NB4 (cell line): ENCODE measurements around the gene CYP8B1.

Source experiments
- TF ChIP-seq, protein P1 (sequence below): IDR thresholded peaks from one replicate; pipeline ENCODE4 v1.5.1; 2012; ENCODE audit warnings: low read depth, low read length
- TF ChIP-seq, protein P2 (sequence below): IDR thresholded peaks from 2 replicates; pipeline ENCODE4 v1.6.1; 2011; ENCODE audit warnings: low read depth, low read length

DNA sequence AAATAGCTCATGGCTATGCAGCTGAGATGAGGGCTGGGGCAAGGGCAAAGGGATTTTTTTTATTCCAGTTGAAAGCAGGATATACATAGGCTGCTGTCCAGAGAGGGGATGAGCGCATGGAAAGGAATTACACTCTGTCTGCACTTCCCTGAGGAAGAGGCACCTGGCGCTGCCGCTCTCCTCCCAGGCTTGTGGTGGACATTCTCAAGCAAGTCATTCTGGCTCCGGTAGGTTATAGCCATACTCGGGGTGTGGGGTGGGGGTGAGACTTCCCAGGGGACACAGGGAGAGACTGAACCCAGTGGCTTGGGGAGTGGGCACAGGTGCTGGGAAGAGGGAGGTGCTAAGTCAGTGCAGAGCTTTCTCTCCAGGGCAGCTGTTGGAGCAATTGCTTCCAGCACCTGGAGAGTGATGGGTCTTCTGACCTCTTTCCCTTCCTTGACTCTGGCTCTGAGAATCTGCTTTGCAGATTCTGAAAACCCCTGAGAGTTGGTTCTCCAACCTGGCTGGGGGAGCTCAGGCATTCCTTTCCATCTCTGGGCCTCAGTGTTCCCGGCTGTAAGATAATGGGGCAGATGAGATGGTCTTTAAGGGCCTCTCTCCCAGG lies 24.3 kb downstream of the CYP8B1 start:
- TF ChIP-seq, protein P1, sequence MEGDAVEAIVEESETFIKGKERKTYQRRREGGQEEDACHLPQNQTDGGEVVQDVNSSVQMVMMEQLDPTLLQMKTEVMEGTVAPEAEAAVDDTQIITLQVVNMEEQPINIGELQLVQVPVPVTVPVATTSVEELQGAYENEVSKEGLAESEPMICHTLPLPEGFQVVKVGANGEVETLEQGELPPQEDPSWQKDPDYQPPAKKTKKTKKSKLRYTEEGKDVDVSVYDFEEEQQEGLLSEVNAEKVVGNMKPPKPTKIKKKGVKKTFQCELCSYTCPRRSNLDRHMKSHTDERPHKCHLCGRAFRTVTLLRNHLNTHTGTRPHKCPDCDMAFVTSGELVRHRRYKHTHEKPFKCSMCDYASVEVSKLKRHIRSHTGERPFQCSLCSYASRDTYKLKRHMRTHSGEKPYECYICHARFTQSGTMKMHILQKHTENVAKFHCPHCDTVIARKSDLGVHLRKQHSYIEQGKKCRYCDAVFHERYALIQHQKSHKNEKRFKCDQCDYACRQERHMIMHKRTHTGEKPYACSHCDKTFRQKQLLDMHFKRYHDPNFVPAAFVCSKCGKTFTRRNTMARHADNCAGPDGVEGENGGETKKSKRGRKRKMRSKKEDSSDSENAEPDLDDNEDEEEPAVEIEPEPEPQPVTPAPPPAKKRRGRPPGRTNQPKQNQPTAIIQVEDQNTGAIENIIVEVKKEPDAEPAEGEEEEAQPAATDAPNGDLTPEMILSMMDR = no peak
- TF ChIP-seq, protein P2, sequence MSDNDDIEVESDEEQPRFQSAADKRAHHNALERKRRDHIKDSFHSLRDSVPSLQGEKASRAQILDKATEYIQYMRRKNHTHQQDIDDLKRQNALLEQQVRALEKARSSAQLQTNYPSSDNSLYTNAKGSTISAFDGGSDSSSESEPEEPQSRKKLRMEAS = no peak
